K562 (cell line): ENCODE measurements around the gene PHF1. TPM values are rescaled to one million over a fixed set of nuclear protein-coding genes. Genes with fewer than 3 reads are reported as not detected.

Source experiments
- CCNT2 ChIP-seq: IDR thresholded peaks from 2 replicates; pipeline ENCODE4 v1.6.1; 2011; ENCODE audit warnings: borderline replicate concordance, low read depth, mild to moderate bottlenecking, moderate library complexity, mixed read lengths, low read length; ENCODE audit not compliant: insufficient read length; ENCODE audit errors: extremely low read depth
- GABPB2 ChIP-seq: fragments of 250-450 bp; sonication (Bioruptor Pico); conservative IDR thresholded peaks from 2 replicates; pipeline ENCODE4 v1.5.1; 2021; ENCODE audit warnings: mild to moderate bottlenecking
- HNRNPUL1 ChIP-seq: fragments of 200-400 bp; formaldehyde crosslinking; IDR thresholded peaks from 2 replicates; pipeline ENCODE4 v1.6.1; 2017; ENCODE audit warnings: low read length
- JUND ChIP-seq, 2 experiments: IDR thresholded peaks; 2 replicates in 1 of 2; 3 replicates in 1 of 2; pipeline ENCODE4 v1.6.1; 2011; ENCODE audit warnings: borderline replicate concordance in 2 of 2, low read depth in 2 of 2, low read length in 2 of 2, improper control_type of control experiment in 1 of 2, missing biosample characterization in 1 of 2, missing genetic modification characterization in 1 of 2, missing genetic modification reagents in 1 of 2
- RBFOX2 ChIP-seq: fragments of 200-400 bp; formaldehyde crosslinking; IDR thresholded peaks from 2 replicates; pipeline ENCODE4 v1.6.1; 2017; ENCODE audit warnings: low read depth, mild to moderate bottlenecking, low read length, moderate library complexity
- RBM22 ChIP-seq: fragments of 200-400 bp; formaldehyde crosslinking; IDR thresholded peaks from 2 replicates; pipeline ENCODE4 v1.6.1; 2018; ENCODE audit warnings: low read length, low read depth; ENCODE audit not compliant: poor library complexity, severe bottlenecking
- SMARCE1 ChIP-seq: fragments of 450-650 bp; IDR thresholded peaks from 2 replicates; pipeline ENCODE4 v1.7.1; 2016; ENCODE audit warnings: mild to moderate bottlenecking
- ZZZ3 ChIP-seq: fragments of 450-650 bp; IDR thresholded peaks from 2 replicates; pipeline ENCODE4 v1.6.1; 2016; ENCODE audit warnings: antibody characterized with exemption, mild to moderate bottlenecking, moderate library complexity
- polyA plus RNA-seq, 8 experiments: library from polyadenylated mRNA; depleted of rRNA in 4 of 8; stranded (reverse) in 5 of 8; unstranded in 3 of 8; fragments of >200 nt; fragmentation: Nextera tagmentation in 2 of 8; fragmentation: Illumina TruSeq in 1 of 8; extraction: Ambion mirVana in 2 of 8; extraction: Trizol in 1 of 8; gene quantifications; 2 replicates each; pipeline versions ENCODE4 v1.2.1 to v1.2.3, GENCODE V29; 2011 to 2014; ENCODE audit warnings: inconsistent platforms in 1 of 8, missing spikeins in 1 of 8
- total RNA-seq, 7 experiments: library from RNA; depleted of rRNA in 6 of 7; stranded (reverse); fragments of >200 nt in 6 of 7; fragmentation: Illumina TruSeq in 2 of 7; extraction: Trizol in 2 of 7; gene quantifications; 2 replicates each; pipeline versions ENCODE4 v1.2.1 to v1.2.3, GENCODE V29; 2011 to 2021; ENCODE audit warnings: low replicate concordance in 1 of 7
- TF ChIP-seq, protein P1 (sequence below): sonication (generic); formaldehyde crosslinking; IDR thresholded peaks from 2 replicates; pipeline ENCODE4 v1.8.1; 2023; ENCODE audit warnings: missing genetic modification reagents, mild to moderate bottlenecking, borderline replicate concordance
- TF ChIP-seq, protein P2 (sequence below): sonication (generic); formaldehyde crosslinking; IDR thresholded peaks from 2 replicates; pipeline ENCODE4 v1.8.1; 2022; ENCODE audit warnings: missing genetic modification reagents
- TF ChIP-seq, protein P3 (sequence below): fragments of 200-800 bp; sonication (Bioruptor generic); IDR thresholded peaks from 2 replicates; pipeline ENCODE4 v1.6.1; 2017; ENCODE audit warnings: missing genetic modification characterization, missing compliant biosample characterization

Gene PHF1
- total and polyA plus RNA-seq, 9 of the 15 experiments (the other 6 are each of a cell fraction or from before 2014, with no cell fraction given), result 3.7 to 64.2 (median 33.7) TPM

DNA sequence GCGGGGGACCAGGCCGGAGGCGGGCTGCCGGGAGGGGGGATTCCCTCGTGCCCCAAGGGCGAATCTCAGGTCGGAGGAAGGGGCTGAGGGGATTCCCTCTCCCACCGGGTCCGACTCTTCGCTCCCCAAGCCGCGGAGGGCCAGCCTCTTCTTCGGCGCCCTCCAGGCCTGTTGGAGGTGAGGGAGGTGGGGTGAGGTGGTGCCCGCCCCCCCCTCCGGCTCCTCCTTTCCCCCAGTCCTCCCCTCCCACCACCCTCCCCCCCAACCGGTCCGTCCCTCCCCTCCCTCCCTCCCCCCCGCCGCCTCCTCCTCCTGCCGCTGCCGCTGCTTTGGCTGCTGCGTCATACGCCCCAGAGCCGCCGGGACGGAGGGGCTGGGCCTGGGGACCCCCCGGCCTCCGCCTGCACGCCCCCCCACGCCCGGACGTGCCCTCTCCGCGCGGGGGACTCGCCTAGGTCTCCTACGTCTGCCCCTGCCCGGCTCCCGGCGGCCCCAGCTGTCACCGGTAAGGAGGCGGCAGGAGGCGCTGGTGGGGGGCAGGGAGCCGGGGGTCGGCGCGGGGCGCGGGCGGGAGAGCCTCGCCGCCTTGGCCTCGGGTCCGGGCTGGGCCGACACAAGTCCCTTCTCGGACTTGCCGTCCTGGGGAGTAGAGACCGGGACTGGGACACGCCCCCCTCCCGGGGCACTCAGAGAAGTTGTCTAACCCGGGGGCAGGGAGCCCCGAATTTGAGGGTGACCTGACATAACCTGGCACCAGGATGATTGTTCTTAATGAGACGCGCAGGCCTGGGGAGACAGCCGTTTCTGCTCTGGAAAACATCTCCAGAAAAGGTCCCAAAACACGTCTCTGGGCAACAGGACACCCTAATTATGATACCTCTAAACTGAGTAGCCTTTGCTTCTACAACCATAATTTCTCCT, at the start of gene PHF1 (continued):
- TF ChIP-seq, protein P1, sequence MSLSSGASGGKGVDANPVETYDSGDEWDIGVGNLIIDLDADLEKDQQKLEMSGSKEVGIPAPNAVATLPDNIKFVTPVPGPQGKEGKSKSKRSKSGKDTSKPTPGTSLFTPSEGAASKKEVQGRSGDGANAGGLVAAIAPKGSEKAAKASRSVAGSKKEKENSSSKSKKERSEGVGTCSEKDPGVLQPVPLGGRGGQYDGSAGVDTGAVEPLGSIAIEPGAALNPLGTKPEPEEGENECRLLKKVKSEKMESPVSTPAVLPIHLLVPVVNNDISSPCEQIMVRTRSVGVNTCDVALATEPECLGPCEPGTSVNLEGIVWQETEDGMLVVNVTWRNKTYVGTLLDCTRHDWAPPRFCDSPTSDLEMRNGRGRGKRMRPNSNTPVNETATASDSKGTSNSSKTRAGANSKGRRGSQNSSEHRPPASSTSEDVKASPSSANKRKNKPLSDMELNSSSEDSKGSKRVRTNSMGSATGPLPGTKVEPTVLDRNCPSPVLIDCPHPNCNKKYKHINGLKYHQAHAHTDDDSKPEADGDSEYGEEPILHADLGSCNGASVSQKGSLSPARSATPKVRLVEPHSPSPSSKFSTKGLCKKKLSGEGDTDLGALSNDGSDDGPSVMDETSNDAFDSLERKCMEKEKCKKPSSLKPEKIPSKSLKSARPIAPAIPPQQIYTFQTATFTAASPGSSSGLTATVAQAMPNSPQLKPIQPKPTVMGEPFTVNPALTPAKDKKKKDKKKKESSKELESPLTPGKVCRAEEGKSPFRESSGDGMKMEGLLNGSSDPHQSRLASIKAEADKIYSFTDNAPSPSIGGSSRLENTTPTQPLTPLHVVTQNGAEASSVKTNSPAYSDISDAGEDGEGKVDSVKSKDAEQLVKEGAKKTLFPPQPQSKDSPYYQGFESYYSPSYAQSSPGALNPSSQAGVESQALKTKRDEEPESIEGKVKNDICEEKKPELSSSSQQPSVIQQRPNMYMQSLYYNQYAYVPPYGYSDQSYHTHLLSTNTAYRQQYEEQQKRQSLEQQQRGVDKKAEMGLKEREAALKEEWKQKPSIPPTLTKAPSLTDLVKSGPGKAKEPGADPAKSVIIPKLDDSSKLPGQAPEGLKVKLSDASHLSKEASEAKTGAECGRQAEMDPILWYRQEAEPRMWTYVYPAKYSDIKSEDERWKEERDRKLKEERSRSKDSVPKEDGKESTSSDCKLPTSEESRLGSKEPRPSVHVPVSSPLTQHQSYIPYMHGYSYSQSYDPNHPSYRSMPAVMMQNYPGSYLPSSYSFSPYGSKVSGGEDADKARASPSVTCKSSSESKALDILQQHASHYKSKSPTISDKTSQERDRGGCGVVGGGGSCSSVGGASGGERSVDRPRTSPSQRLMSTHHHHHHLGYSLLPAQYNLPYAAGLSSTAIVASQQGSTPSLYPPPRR (CRISPR knock-in tag), result no peak
- TF ChIP-seq SMARCE1, result no peak
- no peak for TF ChIP-seq HNRNPUL1
- TF ChIP-seq ZZZ3, result no peak
- TF ChIP-seq RBM22, result no peak
- no peak for TF ChIP-seq GABPB2 (CRISPR knock-in tag)
- peak; percentile 32 for TF ChIP-seq CCNT2
- TF ChIP-seq, protein P2, sequence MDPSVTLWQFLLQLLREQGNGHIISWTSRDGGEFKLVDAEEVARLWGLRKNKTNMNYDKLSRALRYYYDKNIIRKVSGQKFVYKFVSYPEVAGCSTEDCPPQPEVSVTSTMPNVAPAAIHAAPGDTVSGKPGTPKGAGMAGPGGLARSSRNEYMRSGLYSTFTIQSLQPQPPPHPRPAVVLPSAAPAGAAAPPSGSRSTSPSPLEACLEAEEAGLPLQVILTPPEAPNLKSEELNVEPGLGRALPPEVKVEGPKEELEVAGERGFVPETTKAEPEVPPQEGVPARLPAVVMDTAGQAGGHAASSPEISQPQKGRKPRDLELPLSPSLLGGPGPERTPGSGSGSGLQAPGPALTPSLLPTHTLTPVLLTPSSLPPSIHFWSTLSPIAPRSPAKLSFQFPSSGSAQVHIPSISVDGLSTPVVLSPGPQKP (CRISPR knock-in tag), result no peak
- TF ChIP-seq, protein P3, sequence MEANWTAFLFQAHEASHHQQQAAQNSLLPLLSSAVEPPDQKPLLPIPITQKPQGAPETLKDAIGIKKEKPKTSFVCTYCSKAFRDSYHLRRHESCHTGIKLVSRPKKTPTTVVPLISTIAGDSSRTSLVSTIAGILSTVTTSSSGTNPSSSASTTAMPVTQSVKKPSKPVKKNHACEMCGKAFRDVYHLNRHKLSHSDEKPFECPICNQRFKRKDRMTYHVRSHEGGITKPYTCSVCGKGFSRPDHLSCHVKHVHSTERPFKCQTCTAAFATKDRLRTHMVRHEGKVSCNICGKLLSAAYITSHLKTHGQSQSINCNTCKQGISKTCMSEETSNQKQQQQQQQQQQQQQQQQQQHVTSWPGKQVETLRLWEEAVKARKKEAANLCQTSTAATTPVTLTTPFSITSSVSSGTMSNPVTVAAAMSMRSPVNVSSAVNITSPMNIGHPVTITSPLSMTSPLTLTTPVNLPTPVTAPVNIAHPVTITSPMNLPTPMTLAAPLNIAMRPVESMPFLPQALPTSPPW (CRISPR knock-in tag), result peak; percentile 100
- peak; percentile 58; the same call in 1 of the 2 replicates for TF ChIP-seq RBFOX2
- 0 out of 2 replicates have a peak, but pooled peaks have one; percentile 16 for TF ChIP-seq JUND (IDR thresholded peaks at IDR 0.05; ENCODE audit: borderline replicate concordance, low read depth, low read length)
- TF ChIP-seq JUND (tag; IDR thresholded peaks at IDR 0.05; ENCODE audit: borderline replicate concordance, low read depth, low read length), result no peak
- TF ChIP-seq, all 486 proteins: peak for 64
